ENCODE measurements around the gene FHOD1. TPM values are rescaled to one million over a fixed set of nuclear protein-coding genes. Genes with fewer than 3 reads are reported as not detected.

FHOD1 gene
- total and polyA plus RNA-seq, 2 of the 13 experiments (the other 11 are each of a cell fraction or from before 2014, with no cell fraction given) = 20.0 to 20.8 TPM

GRCh38 chr16:67184995-67185650 is 62.2 kb downstream of the FHOD1 start (continued):
- 0 out of 2 replicates have a peak, but pooled peaks have one; percentile 90 for TF ChIP-seq CAMTA2 (CRISPR knock-in tag; IDR thresholded peaks at IDR 0.05; ENCODE audit: borderline replicate concordance)
- TF ChIP-seq ZMYM2 (CRISPR knock-in tag; IDR thresholded peaks at IDR 0.05) = no peak
- TF ChIP-seq SRF (IDR thresholded peaks at IDR 0.05; ENCODE audit: low read depth, low read length) = no peak
- no peak for TF ChIP-seq SRSF9 (IDR thresholded peaks at IDR 0.05; ENCODE audit: borderline replicate concordance, insufficient read depth, low read depth, low read length, poor library complexity, severe bottlenecking)
- peak; percentile 89 for TF ChIP-seq ZNF329 (CRISPR knock-in tag; IDR thresholded peaks at IDR 0.05; ENCODE audit: low read depth)
- no peak for TF ChIP-seq ZNF253 (CRISPR knock-in tag; IDR thresholded peaks at IDR 0.05; ENCODE audit: borderline replicate concordance)
- peak; percentile 97 for TF ChIP-seq ZNF776 (CRISPR knock-in tag; IDR thresholded peaks at IDR 0.05)
- TF ChIP-seq ADNP (CRISPR knock-in tag; IDR thresholded peaks at IDR 0.05) = no peak
- no peak for TF ChIP-seq ZNF543 (CRISPR knock-in tag; IDR thresholded peaks at IDR 0.05)
- TF ChIP-seq, protein P1, sequence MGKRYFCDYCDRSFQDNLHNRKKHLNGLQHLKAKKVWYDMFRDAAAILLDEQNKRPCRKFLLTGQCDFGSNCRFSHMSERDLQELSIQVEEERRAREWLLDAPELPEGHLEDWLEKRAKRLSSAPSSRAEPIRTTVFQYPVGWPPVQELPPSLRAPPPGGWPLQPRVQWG (CRISPR knock-in tag; IDR thresholded peaks at IDR 0.05; ENCODE audit: borderline replicate concordance, low read depth) = no peak
- no peak; the same call in 1 of the 2 replicates for TF ChIP-seq SP2 (CRISPR knock-in tag; IDR thresholded peaks at IDR 0.05)
- TF ChIP-seq RAD51 (IDR thresholded peaks at IDR 0.05; ENCODE audit: borderline replicate concordance) = no peak
- peak; percentile 98 for TF ChIP-seq ERF (CRISPR knock-in tag; IDR thresholded peaks at IDR 0.05)
- TF ChIP-seq MED13 (CRISPR knock-in tag; IDR thresholded peaks at IDR 0.05) = peak; percentile 84
- 0 out of 2 replicates have a peak, but pooled peaks have one; percentile 72 for TF ChIP-seq TOE1 (CRISPR knock-in tag; IDR thresholded peaks at IDR 0.05)
- no peak for TF ChIP-seq ZNF207 (IDR thresholded peaks at IDR 0.05; ENCODE audit: borderline replicate concordance)
- peak; percentile 58; the same call in 1 of the 2 replicates for TF ChIP-seq KDM1A (CRISPR knock-in tag; IDR thresholded peaks at IDR 0.05)
- TF ChIP-seq ZNF430 (CRISPR knock-in tag; IDR thresholded peaks at IDR 0.05) = peak; percentile 61; the same call in 1 of the 2 replicates
- TF ChIP-seq ZNF17 (CRISPR knock-in tag; IDR thresholded peaks at IDR 0.05) = no peak
- TF ChIP-seq SMAD3 (CRISPR knock-in tag; IDR thresholded peaks at IDR 0.05) = peak; percentile 88; the same call in 1 of the 2 replicates
- no peak for TF ChIP-seq JUNB (CRISPR knock-in tag; IDR thresholded peaks at IDR 0.05; ENCODE audit: borderline replicate concordance)
- peak; percentile 90; the same call in 1 of the 2 replicates for TF ChIP-seq ZNF670 (CRISPR knock-in tag; IDR thresholded peaks at IDR 0.05; ENCODE audit: borderline replicate concordance)
- peak; percentile 91; the same call in 1 of the 2 replicates for TF ChIP-seq GZF1 (CRISPR knock-in tag; IDR thresholded peaks at IDR 0.05)
- TF ChIP-seq YEATS2 (CRISPR knock-in tag; IDR thresholded peaks at IDR 0.05; ENCODE audit: borderline replicate concordance) = peak; percentile 87; the same call in 1 of the 2 replicates
- TF ChIP-seq KDM3A (CRISPR knock-in tag; IDR thresholded peaks at IDR 0.05; ENCODE audit: low read depth) = peak; percentile 98
- TF ChIP-seq MTERF4 (CRISPR knock-in tag; IDR thresholded peaks at IDR 0.05) = 0 out of 2 replicates have a peak, but pooled peaks have one; percentile 81
- 0 out of 2 replicates have a peak, but pooled peaks have one; percentile 66 for TF ChIP-seq ZNF615 (CRISPR knock-in tag; IDR thresholded peaks at IDR 0.05; ENCODE audit: borderline replicate concordance)
- TF ChIP-seq MNT (IDR thresholded peaks at IDR 0.05) = peak; percentile 51
- 0 out of 2 replicates have a peak, but pooled peaks have one; percentile 28 for TF ChIP-seq ZNF773 (CRISPR knock-in tag; IDR thresholded peaks at IDR 0.05; ENCODE audit: borderline replicate concordance)
- TF ChIP-seq NFYB (CRISPR knock-in tag; IDR thresholded peaks at IDR 0.05) = peak; percentile 41; the same call in 1 of the 2 replicates
